Hepatocyte (in vitro differentiated cells): ENCODE data around the gene IL16. TPM values are rescaled to one million over a fixed set of nuclear protein-coding genes. Genes with fewer than 3 reads are reported as not detected.

Experiments used
- DNase-seq: peaks from one replicate; pipeline ENCODE4 v3.0.0-alpha.2; 2016; ENCODE audit warnings: low spot score
- H2AFZ ChIP-seq: fragments of 200-600 bp; sonication (generic); 2 replicates; pipeline ENCODE4 v1.6.0; 2016; ENCODE audit warnings: antibody characterized with exemption, mild to moderate bottlenecking
- H3K27ac ChIP-seq: fragments of 200-600 bp; sonication (generic); 2 replicates; pipeline ENCODE4 v1.5.1; 2016; ENCODE audit warnings: mild to moderate bottlenecking
- H3K27me3 ChIP-seq: fragments of 200-600 bp; sonication (generic); 2 replicates; pipeline ENCODE4 v1.6.1; 2016
- H3K36me3 ChIP-seq: fragments of 200-600 bp; sonication (generic); replicated peaks from 2 replicates; pipeline ENCODE4 v1.5.1; 2016; ENCODE audit warnings: low read depth; ENCODE audit not compliant: insufficient read depth
- H3K4me1 ChIP-seq: fragments of 200-600 bp; sonication (generic); 2 replicates; pipeline ENCODE4 v1.5.1; 2016; ENCODE audit warnings: mild to moderate bottlenecking, moderate library complexity; ENCODE audit not compliant: insufficient read depth
- H3K4me2 ChIP-seq: fragments of 200-600 bp; sonication (generic); 2 replicates; pipeline ENCODE4 v1.6.0; 2016
- H3K4me3 ChIP-seq: fragments of 200-600 bp; sonication (generic); 2 replicates; pipeline ENCODE4 v1.5.1; 2016; ENCODE audit warnings: mild to moderate bottlenecking
- H3K79me2 ChIP-seq: fragments of 200-600 bp; sonication (generic); 2 replicates; pipeline ENCODE4 v1.6.0; 2017; ENCODE audit warnings: mild to moderate bottlenecking
- H3K9me2 ChIP-seq: fragments of 200-600 bp; sonication (generic); replicated peaks from 2 replicates; pipeline ENCODE4 v1.6.0; 2017; ENCODE audit warnings: mild to moderate bottlenecking; ENCODE audit not compliant: insufficient read depth
- H3K9me3 ChIP-seq: fragments of 200-600 bp; sonication (generic); 2 replicates; pipeline ENCODE4 v1.5.1; 2016; ENCODE audit warnings: low read depth, mild to moderate bottlenecking
- H4K20me1 ChIP-seq: fragments of 200-600 bp; sonication (generic); 2 replicates; pipeline ENCODE4 v1.6.0; 2016; ENCODE audit warnings: mild to moderate bottlenecking; ENCODE audit not compliant: insufficient read depth, poor library complexity, severe bottlenecking
- CTCF ChIP-seq: fragments of 200-600 bp; sonication (generic); IDR thresholded peaks from 2 replicates; pipeline ENCODE4 v1.5.1; 2016; ENCODE audit warnings: antibody characterized with exemption, mild to moderate bottlenecking; ENCODE audit not compliant: poor library complexity
- EZH2 ChIP-seq: fragments of 200-600 bp; sonication (generic); IDR thresholded peaks from 2 replicates; pipeline ENCODE4 v1.6.1; 2016; ENCODE audit warnings: antibody characterized with exemption, mild to moderate bottlenecking, borderline replicate concordance
- EZH2phosphoT487 ChIP-seq: fragments of 200-600 bp; sonication (generic); IDR thresholded peaks from one replicate; pipeline ENCODE4 v1.6.1; 2018; ENCODE audit warnings: antibody characterized with exemption, mild to moderate bottlenecking, low read depth, moderate library complexity; ENCODE audit not compliant: unreplicated experiment, severe bottlenecking
- WGBS: methylation state at CpG from one replicate; pipeline ENCODE4 v1.1.6; 2016; ENCODE audit warnings: low lambda C conversion rate; ENCODE audit errors: missing lambda C conversion rate; 5-methylcytosine and 5-hydroxymethylcytosine counted together
- polyA plus RNA-seq: library from polyadenylated mRNA; unstranded; fragments of >200 nt; fragmentation: Nextera tagmentation; extraction: Ambion mirVana; gene quantifications from 2 replicates; pipeline ENCODE4 v1.2.1, GENCODE V29; 2016
- total RNA-seq: library from RNA; depleted of rRNA; stranded (reverse); fragments of >200 nt; gene quantifications from 2 replicates; pipeline ENCODE4 v1.2.3, GENCODE V29; 2014

The IL16 gene
- total and polyA plus RNA-seq, 2 experiments from 2014 or later = 1.1 to 2.4 TPM

- Histone ChIP-seq H3K36me3 (no peaks in the 10 kb centered on the region), H3K27ac (no peak overlapping the region), H3K9me2 (no peaks in the 10 kb centered on the region), H3K79me2 (no peaks in the 10 kb centered on the region), H3K9me3 (no peaks in the 10 kb centered on the region), H3K4me1 (no peaks in the 10 kb centered on the region), H3K27me3 (no peaks in the 10 kb centered on the region), H3K4me2 (no peak overlapping the region), H3K4me3 (no peak overlapping the region), H2AFZ (no peak overlapping the region), H4K20me1 (no peaks in the 10 kb centered on the region)
- WGBS = 94% methylated on average over 5 of the region's 5 CpGs
- no peak for TF ChIP-seq EZH2
- no peak for DNase-seq
Measured at GRCh38 chr15:81227716-81228115, 31.0 kb downstream of the IL16 start.

- no peak overlapping the region for H3K27ac ChIP-seq
- WGBS = 71% methylated on average over 3 of the region's 3 CpGs
Measured at GRCh38 chr15:81229586-81229985, 32.9 kb downstream of the IL16 start.

GRCh38 chr15:81235276-81236123, 38.8 kb downstream of the IL16 start:
- H3K4me2 ChIP-seq = no peak overlapping the region
- TF ChIP-seq CTCF (no peak), EZH2phosphoT487 (no peak), EZH2 (no peak)
- 81% methylated on average over 7 of the region's 7 CpGs for WGBS
- no peak overlapping the region for H3K27ac ChIP-seq
- peaks cover 3% of the 10 kb centered on the region for H4K20me1 ChIP-seq
- H3K27me3 ChIP-seq = no peaks in the 10 kb centered on the region
- H2AFZ ChIP-seq = no peak overlapping the region
- H3K36me3 ChIP-seq = no peaks in the 10 kb centered on the region
- DNase-seq = no peak
- H3K4me3 ChIP-seq = no peak overlapping the region
- no peaks in the 10 kb centered on the region for H3K9me3 ChIP-seq
- no peaks in the 10 kb centered on the region for H3K9me2 ChIP-seq
- no peaks in the 10 kb centered on the region for H3K4me1 ChIP-seq
- no peaks in the 10 kb centered on the region for H3K79me2 ChIP-seq

More at GRCh38 chr15:81229586-81229985, 32.9 kb downstream of the IL16 start:
- no peaks in the 10 kb centered on the region for H3K79me2 ChIP-seq
- H3K27me3 ChIP-seq = no peaks in the 10 kb centered on the region
- no peaks in the 10 kb centered on the region for H3K9me2 ChIP-seq
- H3K4me2 ChIP-seq = no peak overlapping the region
- no peaks in the 10 kb centered on the region for H4K20me1 ChIP-seq
- H3K9me3 ChIP-seq = no peaks in the 10 kb centered on the region
- TF ChIP-seq CTCF = no peak
- no peak for TF ChIP-seq EZH2phosphoT487
- no peak for TF ChIP-seq EZH2
- H3K36me3 ChIP-seq = no peaks in the 10 kb centered on the region
- no peaks in the 10 kb centered on the region for H3K4me1 ChIP-seq
- H2AFZ ChIP-seq = no peak overlapping the region
- H3K4me3 ChIP-seq = no peak overlapping the region
- DNase-seq = no peak

- peaks cover 7% of the 10 kb centered on the region for H3K9me3 ChIP-seq
- H3K4me1 ChIP-seq = no peaks in the 10 kb centered on the region
- no peaks in the 10 kb centered on the region for H3K9me2 ChIP-seq
- H3K36me3 ChIP-seq = no peaks in the 10 kb centered on the region
- no peak overlapping the region for H3K4me3 ChIP-seq
- peaks cover 3% of the 10 kb centered on the region for H4K20me1 ChIP-seq
- H3K79me2 ChIP-seq = no peaks in the 10 kb centered on the region
- TF ChIP-seq CTCF (no peak), EZH2 (no peak), EZH2phosphoT487 (no peak)
- no peaks in the 10 kb centered on the region for H3K27me3 ChIP-seq
- no peak overlapping the region for H2AFZ ChIP-seq
- no peak overlapping the region for H3K4me2 ChIP-seq
- no peak for DNase-seq
- no peak overlapping the region for H3K27ac ChIP-seq
Measured at GRCh38 chr15:81239190-81239589, 42.5 kb downstream of the IL16 start.
